ENCODE results near the gene GDF7.

The GDF7 gene

DNA sequence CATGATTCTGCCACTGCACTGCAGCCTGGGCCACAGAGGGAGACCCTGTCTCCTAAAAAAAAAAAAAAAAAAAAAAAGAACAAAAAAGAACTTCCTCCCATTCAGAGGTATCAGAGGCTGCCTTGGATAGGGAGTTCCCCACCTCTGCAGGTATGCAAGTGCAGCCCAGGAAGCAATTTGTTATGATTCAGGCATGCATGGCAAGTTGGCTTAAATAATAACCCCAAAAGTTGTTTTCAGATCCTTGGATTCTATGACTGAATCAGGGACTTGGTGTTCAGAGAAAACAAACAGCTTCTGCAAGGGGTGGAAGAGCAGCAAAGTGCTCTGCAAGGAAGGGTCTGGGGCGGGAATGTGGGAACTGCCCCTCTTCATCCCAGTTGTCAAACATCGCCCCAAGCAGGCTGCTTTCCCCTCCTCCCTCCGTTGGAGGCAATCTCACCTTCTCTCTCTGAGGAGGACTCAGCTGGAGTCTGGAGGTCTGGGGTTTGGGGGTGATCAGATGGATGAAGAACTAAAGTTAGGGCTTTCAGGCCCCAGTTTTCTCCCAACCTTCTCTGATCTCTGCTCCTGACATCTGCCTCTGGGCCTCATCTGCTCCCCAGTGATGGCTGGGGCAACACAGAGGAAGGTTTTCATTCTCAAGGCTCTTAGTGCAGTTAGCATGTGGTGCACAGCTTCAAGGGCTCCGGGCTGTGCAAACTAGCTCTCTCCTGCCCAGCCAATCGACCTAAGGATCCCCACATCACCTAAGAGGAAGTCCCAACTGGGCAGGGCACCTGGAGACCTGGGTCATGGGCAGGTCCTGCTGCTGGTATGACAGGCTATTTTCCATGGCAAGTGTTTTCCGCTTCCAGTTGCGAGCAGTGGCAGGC is 3.5 kb upstream of the GDF7 start:
- no peak for DNase-seq

GRCh38 chr2:20664071-20664390 is 2.9 kb upstream of the GDF7 start:
- DNase-seq: no peak

DNA sequence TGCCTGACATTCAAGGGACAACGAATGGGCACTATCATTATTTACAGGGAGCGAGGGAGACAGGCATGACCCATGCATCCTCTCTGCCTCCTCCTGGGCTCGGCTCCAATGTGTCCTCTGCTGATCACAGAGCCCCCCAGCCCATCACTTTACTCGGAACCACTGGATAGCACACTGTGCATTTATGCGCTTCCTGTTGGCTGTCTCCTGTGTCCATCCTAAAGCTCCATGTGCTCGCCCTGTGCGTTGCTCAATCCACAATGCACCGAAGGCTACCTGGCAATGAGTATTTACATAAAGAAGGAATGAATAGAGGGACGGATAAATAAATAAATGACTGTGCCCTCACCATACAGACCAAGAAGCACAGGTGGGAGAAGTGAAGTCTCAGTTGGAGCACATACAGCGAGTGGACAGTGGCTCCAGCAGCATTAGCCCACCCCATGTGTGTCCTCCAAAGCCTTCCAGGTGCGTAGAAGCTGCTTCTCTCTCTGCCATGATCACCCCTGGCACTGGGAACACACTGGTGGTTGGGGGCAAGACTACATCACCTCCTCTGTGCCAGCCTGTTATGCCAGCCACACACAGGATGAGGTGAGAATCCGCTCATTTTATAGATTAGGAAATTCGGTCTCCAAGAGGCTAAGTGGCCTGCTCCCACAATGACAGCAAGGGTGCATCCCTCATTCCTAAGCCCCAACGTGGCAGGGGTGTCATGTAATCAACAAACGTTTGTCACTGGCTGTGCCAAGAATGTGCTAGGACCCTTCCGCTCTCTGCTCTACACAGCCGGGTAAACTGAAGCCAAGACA is 2.3 kb upstream of the GDF7 start:
- DNase-seq: no peak

DNA sequence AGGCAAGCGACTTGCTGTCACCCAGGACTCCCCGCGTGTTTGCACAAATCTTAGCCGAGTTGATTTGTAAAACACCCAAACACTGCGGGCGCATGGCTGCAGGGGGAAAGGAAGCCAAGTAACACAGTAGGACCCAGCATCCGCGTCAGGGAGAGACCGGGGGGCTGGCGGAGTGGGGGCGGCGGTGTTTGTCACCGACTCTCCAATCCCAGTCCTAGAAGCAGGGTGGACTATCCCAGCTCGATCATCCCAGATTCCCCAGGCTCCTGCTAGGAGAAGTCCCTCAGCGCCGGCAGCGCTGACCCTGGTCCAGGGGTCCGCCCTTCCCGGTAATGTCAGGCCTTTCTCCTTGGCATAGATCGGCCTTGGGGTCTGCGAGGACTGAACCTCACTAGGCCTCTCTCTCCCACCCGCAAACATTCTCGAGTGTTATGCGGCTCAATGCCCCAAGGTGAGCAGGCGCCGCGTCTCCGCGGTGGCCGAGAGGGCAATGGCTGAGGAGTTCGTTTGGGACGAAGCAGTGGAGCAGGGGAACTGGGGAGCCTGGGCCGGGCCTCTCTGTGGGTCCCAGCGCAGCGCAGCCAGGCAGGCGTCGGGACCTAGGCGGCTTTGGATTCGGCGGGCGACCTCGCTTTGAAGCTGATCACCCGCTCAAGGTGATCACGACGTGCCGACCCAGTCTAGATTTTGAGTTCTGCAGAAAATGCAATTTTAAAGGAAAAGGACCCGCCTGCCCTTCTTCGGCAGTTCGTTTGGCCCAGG is 1.5 kb upstream of the GDF7 start:
- DNase-seq: no peak

DNA sequence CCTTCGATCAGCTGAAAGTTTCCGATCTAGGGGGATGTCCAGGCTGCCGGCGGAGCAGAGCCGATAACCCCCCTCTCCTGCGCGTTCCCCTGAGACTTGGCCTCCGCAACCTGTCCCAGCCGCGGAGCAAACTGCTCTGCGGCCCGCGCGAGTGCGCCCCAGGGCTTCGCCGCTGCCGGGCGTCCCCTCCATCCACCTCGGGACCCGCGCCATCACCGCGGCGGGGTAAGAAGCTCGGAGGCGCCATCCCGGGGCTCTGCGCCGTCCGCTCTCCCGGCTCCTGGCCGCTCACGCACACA is 990 bp upstream of the GDF7 start:
- no peak for DNase-seq

DNA sequence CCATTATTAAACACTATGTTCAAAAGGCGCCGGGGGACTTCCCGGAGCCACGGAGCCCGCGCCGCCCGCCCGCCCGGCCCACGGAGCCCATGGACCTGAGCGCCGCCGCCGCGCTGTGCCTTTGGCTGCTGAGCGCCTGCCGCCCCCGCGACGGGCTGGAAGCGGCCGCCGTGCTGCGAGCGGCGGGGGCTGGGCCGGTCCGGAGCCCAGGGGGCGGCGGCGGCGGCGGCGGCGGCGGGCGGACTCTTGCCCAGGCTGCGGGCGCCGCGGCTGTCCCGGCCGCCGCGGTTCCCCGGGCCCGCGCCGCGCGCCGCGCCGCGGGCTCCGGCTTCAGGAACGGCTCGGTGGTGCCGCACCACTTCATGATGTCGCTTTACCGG is 197 bp downstream of the GDF7 start:
- no peak for DNase-seq

DNA sequence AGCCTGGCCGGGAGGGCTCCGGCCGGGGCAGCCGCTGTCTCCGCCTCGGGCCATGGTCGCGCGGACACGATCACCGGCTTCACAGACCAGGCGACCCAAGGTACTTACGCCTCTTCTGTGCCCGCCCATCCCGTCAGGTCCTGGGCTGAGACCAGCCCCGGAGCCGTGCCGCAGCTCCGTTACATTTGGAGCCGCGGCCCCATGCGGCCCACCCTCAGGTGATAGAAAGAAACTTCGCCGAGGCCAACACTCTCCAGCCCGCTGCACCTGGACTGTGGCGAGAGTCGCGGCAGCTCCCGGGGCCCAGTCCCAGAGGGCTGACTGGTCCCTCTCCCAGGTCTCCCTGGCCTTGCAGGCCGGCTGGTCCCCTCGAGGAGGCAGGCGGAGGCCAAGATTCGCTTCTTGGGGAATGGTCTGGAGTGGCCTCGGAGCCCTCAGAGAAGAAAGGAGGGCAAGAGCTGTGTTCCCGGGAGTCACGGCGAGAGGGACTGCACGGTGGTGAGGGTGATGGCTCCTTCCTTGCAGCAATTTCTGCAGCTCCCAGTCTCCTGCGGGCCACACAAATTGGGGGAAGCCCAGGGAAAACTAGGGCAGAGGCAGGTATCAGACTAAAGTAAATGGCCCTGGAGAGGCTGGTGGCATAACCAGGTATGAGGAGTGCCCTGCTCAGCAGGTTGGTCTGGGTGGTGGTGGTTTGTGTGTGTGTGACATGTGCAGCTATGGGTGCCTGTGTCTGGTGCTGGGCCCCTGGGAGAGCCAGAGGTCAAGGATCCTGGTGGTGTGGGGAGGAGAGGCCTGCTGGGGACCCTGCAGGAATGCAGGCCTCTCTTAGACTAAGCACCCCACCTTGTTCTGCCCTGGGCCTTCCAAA is 822 bp downstream of the GDF7 start:
- DNase-seq: no peak

DNA sequence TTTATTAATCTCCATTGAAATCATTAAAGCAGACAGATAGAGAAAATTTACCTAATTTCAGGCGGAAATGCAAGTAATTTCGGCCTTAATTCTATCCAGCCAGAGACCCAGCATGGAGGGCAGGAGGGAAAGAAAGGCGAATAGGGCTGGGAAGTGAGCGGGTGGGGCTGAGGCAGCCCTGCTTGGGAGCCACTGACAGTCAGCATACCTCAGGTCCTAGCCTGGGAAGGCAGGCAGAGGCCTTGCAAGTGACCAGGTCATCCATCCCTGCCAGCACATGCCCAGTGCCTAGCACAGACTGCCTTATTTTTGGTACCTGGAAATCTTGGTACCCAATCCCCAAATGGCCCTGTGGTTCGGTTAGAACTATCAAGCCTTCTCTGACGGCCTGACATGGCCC is 1.5 kb downstream of the GDF7 start:
- DNase-seq: no peak

- DNase-seq: no peak
Observed at GRCh38 chr2:20668871-20669475, 2.0 kb downstream of the GDF7 start.

DNA sequence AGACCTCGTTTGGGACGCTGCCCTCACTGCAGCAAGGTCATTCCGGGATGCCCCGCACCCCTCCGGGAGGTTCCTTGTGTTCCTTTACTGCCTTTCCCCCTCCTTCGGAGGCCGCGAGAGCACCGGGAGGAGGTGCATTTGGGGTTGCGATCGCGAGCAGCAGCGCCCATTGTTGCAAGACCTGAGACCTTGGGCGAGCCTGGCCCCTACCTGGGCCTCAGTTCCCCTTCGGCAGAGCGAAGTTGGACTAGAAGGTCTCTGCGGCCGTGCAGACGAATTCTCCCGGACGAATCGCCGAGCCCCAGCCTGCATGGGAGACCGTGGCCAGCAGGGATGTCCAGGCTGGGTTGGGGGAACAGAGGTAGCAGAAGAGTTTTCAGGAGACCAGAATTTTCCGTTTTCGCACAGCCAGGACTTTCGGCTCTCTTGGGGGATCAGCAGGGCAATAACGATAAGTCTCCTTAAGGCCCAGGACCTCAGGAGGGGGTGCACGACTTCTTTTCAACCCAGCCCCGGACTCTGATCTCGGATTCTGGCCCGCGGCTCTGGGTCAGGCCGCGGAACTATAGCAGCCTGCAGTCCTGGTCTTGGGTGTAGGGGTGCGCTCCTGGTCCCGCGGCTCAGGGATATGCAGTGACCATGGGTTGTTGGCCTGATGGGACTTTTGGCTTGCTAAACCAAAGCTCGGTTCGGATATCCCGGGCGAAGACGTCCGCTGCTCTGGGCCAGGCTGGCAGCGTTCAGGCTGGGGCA is 2.8 kb downstream of the GDF7 start:
- no peak for DNase-seq

DNA sequence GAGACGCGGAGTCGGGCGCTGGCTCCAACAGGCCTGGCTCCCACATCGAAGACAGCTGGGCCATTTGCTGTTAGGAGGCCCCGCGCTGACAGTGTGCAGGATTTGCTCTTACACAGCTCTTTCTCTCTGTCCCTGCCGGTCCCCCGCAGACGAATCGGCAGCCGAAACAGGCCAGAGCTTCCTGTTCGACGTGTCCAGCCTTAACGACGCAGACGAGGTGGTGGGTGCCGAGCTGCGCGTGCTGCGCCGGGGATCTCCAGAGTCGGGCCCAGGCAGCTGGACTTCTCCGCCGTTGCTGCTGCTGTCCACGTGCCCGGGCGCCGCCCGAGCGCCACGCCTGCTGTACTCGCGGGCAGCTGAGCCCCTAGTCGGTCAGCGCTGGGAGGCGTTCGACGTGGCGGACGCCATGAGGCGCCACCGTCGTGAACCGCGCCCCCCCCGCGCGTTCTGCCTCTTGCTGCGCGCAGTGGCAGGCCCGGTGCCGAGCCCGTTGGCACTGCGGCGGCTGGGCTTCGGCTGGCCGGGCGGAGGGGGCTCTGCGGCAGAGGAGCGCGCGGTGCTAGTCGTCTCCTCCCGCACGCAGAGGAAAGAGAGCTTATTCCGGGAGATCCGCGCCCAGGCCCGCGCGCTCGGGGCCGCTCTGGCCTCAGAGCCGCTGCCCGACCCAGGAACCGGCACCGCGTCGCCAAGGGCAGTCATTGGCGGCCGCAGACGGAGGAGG is 3.5 kb downstream of the GDF7 start:
- DNase-seq: no peak

DNA sequence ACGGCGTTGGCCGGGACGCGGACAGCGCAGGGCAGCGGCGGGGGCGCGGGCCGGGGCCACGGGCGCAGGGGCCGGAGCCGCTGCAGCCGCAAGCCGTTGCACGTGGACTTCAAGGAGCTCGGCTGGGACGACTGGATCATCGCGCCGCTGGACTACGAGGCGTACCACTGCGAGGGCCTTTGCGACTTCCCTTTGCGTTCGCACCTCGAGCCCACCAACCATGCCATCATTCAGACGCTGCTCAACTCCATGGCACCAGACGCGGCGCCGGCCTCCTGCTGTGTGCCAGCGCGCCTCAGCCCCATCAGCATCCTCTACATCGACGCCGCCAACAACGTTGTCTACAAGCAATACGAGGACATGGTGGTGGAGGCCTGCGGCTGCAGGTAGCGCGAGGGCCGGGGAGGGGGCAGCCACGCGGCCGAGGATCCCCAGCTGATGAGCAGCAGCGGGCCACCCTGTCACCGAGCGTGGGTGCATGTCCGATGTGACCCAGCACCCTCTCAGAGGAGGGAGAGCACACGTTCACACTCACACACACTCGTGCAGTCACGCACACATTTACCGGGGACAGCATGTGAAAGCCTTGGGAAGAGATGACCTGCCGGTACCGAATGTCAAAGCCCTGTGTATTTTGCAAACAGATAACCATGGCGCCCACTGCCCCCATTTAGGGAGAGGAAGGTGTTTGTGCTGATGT is 4.2 kb downstream of the GDF7 start:
- DNase-seq: no peak

- no peak for DNase-seq
Observed at GRCh38 chr2:20671736-20672080, 4.8 kb downstream of the GDF7 start.

DNA sequence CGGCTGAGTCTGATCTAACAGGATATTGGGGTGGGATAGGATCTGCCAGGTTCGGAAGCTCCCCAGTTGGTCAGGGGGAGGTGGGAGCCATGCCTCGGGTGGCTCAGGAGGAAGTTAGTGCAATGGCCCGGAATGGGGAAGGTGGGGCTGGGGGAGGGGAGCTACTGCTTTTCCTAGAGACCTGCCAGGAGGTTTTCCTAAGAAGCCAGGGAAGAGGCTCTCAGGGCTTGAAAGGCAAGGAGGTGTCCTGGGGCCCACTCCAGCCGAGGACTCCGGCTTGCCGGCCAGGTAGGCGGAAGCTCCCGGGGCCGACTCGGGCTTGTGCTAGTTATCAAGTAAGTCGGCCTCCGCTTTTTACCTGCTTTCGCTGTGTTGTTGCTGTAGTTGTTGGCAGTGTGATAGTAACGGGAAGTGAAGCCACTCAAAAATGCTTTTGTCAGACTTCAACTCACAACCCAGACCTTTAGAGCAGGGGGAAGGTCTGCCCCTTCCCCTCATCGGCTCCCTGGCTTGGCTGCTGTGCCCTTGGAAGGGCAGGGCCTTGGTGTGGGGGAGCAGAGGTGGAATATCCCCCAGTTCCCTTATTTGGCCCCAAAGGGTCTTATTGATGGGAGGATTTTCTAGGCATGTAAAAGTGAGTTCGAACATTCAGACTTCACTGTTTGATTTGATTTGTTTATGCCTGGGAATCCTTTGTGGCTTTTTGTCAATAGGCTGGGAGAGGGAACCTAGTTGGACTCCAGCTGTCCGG is 5.4 kb downstream of the GDF7 start:
- DNase-seq: no peak

DNA sequence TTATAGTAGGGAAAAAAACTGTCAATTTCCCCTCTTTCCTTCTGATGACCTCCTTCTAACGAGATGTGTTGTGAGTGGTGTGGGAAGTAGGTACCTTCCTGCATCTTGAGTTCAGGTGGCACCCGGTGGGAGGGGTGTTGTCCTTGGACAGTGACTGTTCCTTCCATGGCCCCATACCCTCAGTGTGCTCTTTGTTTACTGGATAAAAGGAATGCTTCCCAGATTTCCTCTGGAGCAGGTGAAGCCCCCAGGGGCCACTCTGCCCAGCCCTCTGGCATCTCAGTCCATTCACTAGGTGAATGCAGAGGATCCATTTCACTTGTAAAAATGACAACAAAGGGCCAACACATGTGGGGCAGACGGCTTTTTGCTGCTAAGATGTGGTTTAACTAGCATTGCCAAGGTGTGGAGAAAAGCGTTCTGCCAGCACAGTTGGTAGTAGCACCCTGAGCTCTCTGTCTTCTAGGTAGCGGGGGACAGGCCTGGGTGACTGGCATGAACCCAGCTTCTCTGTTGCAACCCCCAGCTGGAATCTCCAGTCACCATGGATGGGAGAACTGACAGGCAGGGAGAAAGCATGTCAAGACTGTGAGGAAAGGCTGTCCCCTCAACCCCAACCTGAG is 6.9 kb downstream of the GDF7 start:
- no peak for DNase-seq

- DNase-seq: no peak
Observed at GRCh38 chr2:20674309-20674965, 7.5 kb downstream of the GDF7 start.

GRCh38 chr2:20674974-20675679 is 8.2 kb downstream of the GDF7 start:
- no peak for DNase-seq
